GM12874 (cell line): ENCODE measurements around the gene PDCD4.

Source experiments
- TF ChIP-seq, protein P1 (sequence below): IDR thresholded peaks from 2 replicates; pipeline ENCODE4 v1.5.1; 2011; ENCODE audit warnings: low read depth, mild to moderate bottlenecking, control low read depth, low read length, moderate library complexity; ENCODE audit not compliant: insufficient read depth

The PDCD4 gene

DNA sequence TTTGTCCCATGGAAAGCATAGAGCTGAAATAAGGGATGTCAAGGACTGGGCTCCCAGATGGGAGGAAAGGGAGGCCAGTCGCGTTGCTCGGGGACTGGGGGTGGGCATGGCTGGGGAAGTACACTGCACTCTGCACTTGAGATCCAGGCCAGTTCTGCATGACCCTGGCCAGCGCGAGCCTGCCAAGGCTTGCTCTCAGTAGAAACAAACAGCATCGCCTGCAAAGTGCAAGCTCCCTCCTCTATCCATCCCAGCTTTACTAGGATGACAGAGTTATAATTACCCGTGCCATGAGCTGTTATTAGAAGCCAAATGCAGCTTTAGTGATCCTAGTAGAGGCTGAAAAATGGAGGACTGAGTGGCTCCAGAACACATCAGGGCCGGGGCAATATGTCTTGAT is 43.9 kb upstream of the PDCD4 start:
- TF ChIP-seq, protein P1, sequence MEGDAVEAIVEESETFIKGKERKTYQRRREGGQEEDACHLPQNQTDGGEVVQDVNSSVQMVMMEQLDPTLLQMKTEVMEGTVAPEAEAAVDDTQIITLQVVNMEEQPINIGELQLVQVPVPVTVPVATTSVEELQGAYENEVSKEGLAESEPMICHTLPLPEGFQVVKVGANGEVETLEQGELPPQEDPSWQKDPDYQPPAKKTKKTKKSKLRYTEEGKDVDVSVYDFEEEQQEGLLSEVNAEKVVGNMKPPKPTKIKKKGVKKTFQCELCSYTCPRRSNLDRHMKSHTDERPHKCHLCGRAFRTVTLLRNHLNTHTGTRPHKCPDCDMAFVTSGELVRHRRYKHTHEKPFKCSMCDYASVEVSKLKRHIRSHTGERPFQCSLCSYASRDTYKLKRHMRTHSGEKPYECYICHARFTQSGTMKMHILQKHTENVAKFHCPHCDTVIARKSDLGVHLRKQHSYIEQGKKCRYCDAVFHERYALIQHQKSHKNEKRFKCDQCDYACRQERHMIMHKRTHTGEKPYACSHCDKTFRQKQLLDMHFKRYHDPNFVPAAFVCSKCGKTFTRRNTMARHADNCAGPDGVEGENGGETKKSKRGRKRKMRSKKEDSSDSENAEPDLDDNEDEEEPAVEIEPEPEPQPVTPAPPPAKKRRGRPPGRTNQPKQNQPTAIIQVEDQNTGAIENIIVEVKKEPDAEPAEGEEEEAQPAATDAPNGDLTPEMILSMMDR = no peak

- TF ChIP-seq, protein P1 = no peak
Measured at GRCh38 chr10:110828525-110828924, 43.2 kb upstream of the PDCD4 start.

DNA sequence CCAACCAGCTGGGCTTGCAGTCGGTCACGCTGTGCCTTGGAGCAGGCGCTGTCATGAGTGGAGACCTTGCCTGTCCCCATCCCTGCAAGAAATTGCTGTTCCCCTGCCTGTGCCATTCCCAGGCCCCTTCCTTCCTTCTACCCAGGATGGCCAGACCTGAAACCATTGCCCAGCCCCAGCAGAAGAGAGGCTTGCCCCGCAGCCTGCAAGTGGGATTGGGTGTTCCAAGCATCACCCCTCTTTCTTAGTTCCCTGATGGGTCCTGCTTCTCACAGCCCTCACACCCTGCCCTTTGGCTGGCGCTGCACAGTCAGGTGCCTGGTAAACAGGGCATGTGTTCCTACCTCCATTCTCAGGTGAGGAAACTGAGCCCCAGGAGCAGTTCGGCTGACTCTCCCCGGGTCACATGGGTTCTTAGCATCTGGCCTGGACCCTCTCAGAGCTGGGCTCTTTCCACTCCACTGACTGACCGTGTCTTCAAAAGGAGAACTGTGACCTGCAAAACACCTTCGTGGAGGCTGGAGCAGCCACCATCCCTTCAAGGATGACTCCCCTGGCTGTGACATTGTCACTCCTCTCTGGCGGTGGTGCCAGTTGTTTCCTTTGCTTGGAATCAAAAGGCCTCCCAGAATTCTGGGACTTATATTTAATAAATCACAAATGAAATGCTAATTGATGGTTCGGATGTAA is 41.9 kb upstream of the PDCD4 start:
- TF ChIP-seq, protein P1 = no peak

- TF ChIP-seq, protein P1 = no peak
Measured at GRCh38 chr10:110833234-110833940, 38.3 kb upstream of the PDCD4 start.

DNA sequence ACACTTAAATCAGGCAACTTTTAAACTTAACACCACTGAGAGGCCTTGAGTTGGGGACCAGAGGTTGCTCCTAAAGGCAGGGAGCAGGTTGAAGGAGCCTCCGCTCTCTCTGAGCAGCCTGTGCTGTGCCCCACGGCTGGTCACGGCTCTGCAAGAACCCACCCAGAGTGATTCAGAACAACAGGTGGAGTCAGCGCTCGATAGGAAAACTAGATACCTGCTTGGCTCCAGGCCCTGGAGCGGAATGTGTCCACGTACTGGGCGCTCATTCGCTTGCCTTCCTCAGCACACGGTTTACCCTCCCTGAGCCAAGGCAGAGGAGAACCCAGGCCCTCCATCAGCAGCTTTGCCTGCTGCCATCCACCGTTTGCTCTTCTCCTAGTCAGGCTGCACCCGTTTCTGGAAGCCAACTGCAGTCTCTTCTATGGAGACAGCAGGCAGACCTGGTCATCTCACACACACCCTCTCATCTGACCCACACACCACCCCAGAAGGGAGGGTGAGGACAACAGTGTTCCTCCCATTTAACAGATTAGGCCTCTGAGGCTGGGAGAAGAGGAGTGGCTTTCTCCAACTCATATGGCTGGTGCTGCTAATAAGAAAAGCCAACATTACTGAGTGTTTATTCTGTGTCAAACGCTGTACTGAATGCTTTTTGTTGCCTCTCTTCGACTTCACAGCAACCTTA is 37.6 kb upstream of the PDCD4 start:
- TF ChIP-seq, protein P1 = no peak

DNA sequence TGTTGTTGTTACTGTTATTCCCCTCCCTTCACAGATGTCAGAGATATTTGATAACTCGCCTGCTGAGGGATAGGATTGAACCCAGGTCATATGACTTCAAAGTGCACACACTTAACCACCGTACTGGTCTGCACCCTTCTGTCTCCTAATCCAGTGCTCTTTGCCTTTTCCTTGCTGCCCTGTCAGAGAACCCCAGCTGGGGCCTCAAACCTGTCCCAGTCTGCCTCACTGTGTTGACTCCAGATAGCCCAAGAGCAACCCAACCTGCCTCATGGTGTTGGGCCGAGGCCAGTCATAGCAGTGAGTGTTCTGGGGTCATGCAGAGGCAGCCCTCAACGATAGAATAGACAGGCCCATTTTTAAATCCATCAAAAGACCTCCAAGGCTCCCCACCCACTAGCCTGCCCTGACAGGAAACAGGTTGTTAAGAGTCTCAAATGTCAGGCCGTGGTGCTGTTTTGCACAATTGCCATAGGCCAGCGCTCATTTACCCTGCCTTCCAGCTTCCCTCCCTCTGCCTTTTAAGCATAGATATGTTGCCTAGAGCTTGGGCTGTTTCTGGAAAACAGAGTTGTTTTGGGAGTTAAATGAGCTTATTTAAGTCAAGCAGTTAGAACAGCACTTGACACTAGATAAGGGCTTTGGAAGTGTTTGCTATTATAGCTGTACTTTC is 37.0 kb upstream of the PDCD4 start:
- TF ChIP-seq, protein P1 = no peak

DNA sequence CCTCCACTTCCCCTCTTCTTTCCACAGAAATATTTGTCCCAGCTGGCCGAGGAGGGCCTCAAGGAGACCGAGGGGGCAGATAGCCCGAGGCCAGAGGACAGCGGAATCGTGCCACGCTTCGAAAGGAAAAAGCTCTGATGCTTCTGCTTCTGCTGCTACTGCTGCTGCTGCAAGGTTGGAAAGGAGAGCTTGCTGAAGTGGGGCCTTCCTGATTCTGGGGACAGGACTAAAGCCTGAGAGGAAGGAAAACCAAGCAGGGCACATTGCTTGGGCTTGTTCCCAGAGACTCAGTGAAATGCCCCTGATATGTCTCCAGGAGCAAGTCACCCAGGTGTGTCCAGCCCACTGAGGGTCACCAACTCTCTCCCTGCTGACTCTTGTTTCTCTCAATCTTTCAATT is 35.9 kb upstream of the PDCD4 start:
- TF ChIP-seq, protein P1 = no peak
